Effector memory CD4-positive, alpha-beta T cell (primary cell): ENCODE data around the gene CNNM2.

Experiments
- DNase-seq, 3 donors: peaks; one replicate each; pipeline ENCODE4 v3.0.0-alpha.2; 2020
- H3K27ac ChIP-seq: 2 replicates; pipeline ENCODE4 v1.7.0; 2013; ENCODE audit warnings: mild to moderate bottlenecking, low read length, moderate library complexity; ENCODE audit not compliant: insufficient read depth, poor library complexity, severe bottlenecking
- H3K27me3 ChIP-seq: replicated peaks from 2 replicates; pipeline ENCODE4 v1.7.0; 2013; ENCODE audit warnings: mild to moderate bottlenecking, low read length; ENCODE audit not compliant: insufficient read depth, control insufficient read depth, poor library complexity, severe bottlenecking
- H3K36me3 ChIP-seq: 2 replicates; pipeline ENCODE4 v1.7.0; 2013; ENCODE audit warnings: mild to moderate bottlenecking, low read length, moderate library complexity; ENCODE audit not compliant: control insufficient read depth, insufficient read depth
- H3K4me1 ChIP-seq: 2 replicates; pipeline ENCODE4 v1.7.0; 2013; ENCODE audit warnings: low read length, mild to moderate bottlenecking; ENCODE audit not compliant: control insufficient read depth, insufficient read depth, poor library complexity, severe bottlenecking
- H3K4me3 ChIP-seq: 2 replicates; pipeline ENCODE4 v1.7.0; 2013; ENCODE audit warnings: low read length, low read depth, mild to moderate bottlenecking; ENCODE audit not compliant: insufficient read depth, poor library complexity, severe bottlenecking
- H3K9me3 ChIP-seq: 2 replicates; pipeline ENCODE4 v1.7.0; 2013; ENCODE audit warnings: mild to moderate bottlenecking, low read length, moderate library complexity; ENCODE audit not compliant: control insufficient read depth

CNNM2 gene

GRCh38 chr10:102945449-102945848 is 27.4 kb downstream of the CNNM2 start:
- Histone ChIP-seq H3K4me1 (no peaks in the 10 kb centered on the region), H3K27me3 (no peaks in the 10 kb centered on the region), H3K27ac (no peak overlapping the region), H3K36me3 (no peaks in the 10 kb centered on the region), H3K9me3 (no peaks in the 10 kb centered on the region), H3K4me3 (no peak overlapping the region)
- DNase-seq: no peak

GRCh38 chr10:102945962-102946361 is 27.9 kb downstream of the CNNM2 start:
- no peaks in the 10 kb centered on the region for H3K9me3 ChIP-seq
- no peaks in the 10 kb centered on the region for H3K4me1 ChIP-seq
- no peaks in the 10 kb centered on the region for H3K27me3 ChIP-seq
- H3K27ac ChIP-seq: no peak overlapping the region
- no peak for DNase-seq
- no peaks in the 10 kb centered on the region for H3K36me3 ChIP-seq
- no peak overlapping the region for H3K4me3 ChIP-seq

GRCh38 chr10:102946992-102947391 is 28.9 kb downstream of the CNNM2 start:
- no peaks in the 10 kb centered on the region for H3K4me1 ChIP-seq

GRCh38 chr10:102948176-102948575 is 30.1 kb downstream of the CNNM2 start:
- Histone ChIP-seq H3K9me3 (no peaks in the 10 kb centered on the region), H3K4me3 (no peak overlapping the region)

More at GRCh38 chr10:102946992-102947391, 28.9 kb downstream of the CNNM2 start:
- no peak for DNase-seq
- Histone ChIP-seq H3K9me3 (no peaks in the 10 kb centered on the region), H3K36me3 (no peaks in the 10 kb centered on the region), H3K27ac (no peak overlapping the region), H3K4me3 (no peak overlapping the region), H3K27me3 (no peaks in the 10 kb centered on the region)

GRCh38 chr10:102948786-102949185 is 30.7 kb downstream of the CNNM2 start:
- H3K36me3 ChIP-seq: no peaks in the 10 kb centered on the region
- DNase-seq: no peak
- H3K27me3 ChIP-seq: no peaks in the 10 kb centered on the region
- H3K4me3 ChIP-seq: no peak overlapping the region
- H3K27ac ChIP-seq: no peak overlapping the region
- no peaks in the 10 kb centered on the region for H3K4me1 ChIP-seq
- H3K9me3 ChIP-seq: no peaks in the 10 kb centered on the region

More at GRCh38 chr10:102948176-102948575, 30.1 kb downstream of the CNNM2 start:
- Histone ChIP-seq H3K36me3 (no peaks in the 10 kb centered on the region), H3K4me1 (no peaks in the 10 kb centered on the region), H3K27ac (no peak overlapping the region), H3K27me3 (no peaks in the 10 kb centered on the region)
- no peak for DNase-seq

GRCh38 chr10:102949916-102950315 is 31.8 kb downstream of the CNNM2 start:
- H3K9me3 ChIP-seq: no peaks in the 10 kb centered on the region

GRCh38 chr10:102951316-102951715 is 33.2 kb downstream of the CNNM2 start:
- no peak for DNase-seq
- Histone ChIP-seq H3K27me3 (no peaks in the 10 kb centered on the region), H3K4me1 (no peaks in the 10 kb centered on the region)

More at GRCh38 chr10:102949916-102950315, 31.8 kb downstream of the CNNM2 start:
- H3K27me3 ChIP-seq: no peaks in the 10 kb centered on the region
- H3K4me3 ChIP-seq: no peak overlapping the region
- no peaks in the 10 kb centered on the region for H3K4me1 ChIP-seq
- H3K36me3 ChIP-seq: no peaks in the 10 kb centered on the region
- DNase-seq: no peak
- no peak overlapping the region for H3K27ac ChIP-seq

GRCh38 chr10:102959360-102959759 is 41.3 kb downstream of the CNNM2 start:
- Histone ChIP-seq H3K36me3 (no peaks in the 10 kb centered on the region), H3K27me3 (no peaks in the 10 kb centered on the region), H3K9me3 (no peaks in the 10 kb centered on the region), H3K4me3 (no peak overlapping the region), H3K4me1 (no peaks in the 10 kb centered on the region), H3K27ac (no peak overlapping the region)
- DNase-seq: no peak

More at GRCh38 chr10:102951316-102951715, 33.2 kb downstream of the CNNM2 start:
- H3K27ac ChIP-seq: no peak overlapping the region
- no peaks in the 10 kb centered on the region for H3K36me3 ChIP-seq
- no peak overlapping the region for H3K4me3 ChIP-seq
- no peaks in the 10 kb centered on the region for H3K9me3 ChIP-seq

GRCh38 chr10:102960157-102960556 is 42.1 kb downstream of the CNNM2 start:
- Histone ChIP-seq H3K36me3 (no peaks in the 10 kb centered on the region), H3K4me1 (no peaks in the 10 kb centered on the region), H3K9me3 (no peaks in the 10 kb centered on the region), H3K27me3 (no peaks in the 10 kb centered on the region), H3K4me3 (no peak overlapping the region), H3K27ac (no peak overlapping the region)
- DNase-seq: no peak

GRCh38 chr10:102962267-102962666 is 44.2 kb downstream of the CNNM2 start:
- H3K4me3 ChIP-seq: no peak overlapping the region
- no peaks in the 10 kb centered on the region for H3K9me3 ChIP-seq
- no peak overlapping the region for H3K27ac ChIP-seq
- no peaks in the 10 kb centered on the region for H3K4me1 ChIP-seq
- no peaks in the 10 kb centered on the region for H3K36me3 ChIP-seq
- DNase-seq: no peak
- no peaks in the 10 kb centered on the region for H3K27me3 ChIP-seq
